MM.1S (cell line): ENCODE data around the gene ZNF438.
"Not testable (repeated sequence)": the region's sequence is repeated elsewhere in the genome, so short reads cannot be mapped to it uniquely, and the experiment has no call there.

Source experiments
- DNase-seq: peaks from one replicate; pipeline ENCODE4 v3.0.0-alpha.2; 2015
- H2AFZ ChIP-seq: fragments of 300-600 bp; sonication (generic); 2 replicates; pipeline ENCODE4 v1.6.0; 2016; ENCODE audit warnings: antibody characterized with exemption, low read length
- H3F3A ChIP-seq: fragments of 300-600 bp; sonication (generic); 2 replicates; pipeline ENCODE4 v1.6.1; 2016; ENCODE audit warnings: mild to moderate bottlenecking, antibody characterized with exemption, low read length, moderate library complexity, mixed read lengths; ENCODE audit not compliant: insufficient read depth
- H3K27ac ChIP-seq: fragments of 300-600 bp; sonication (generic); 2 replicates; pipeline ENCODE4 v1.5.1; 2016; ENCODE audit warnings: mild to moderate bottlenecking, low read length
- H3K27me3 ChIP-seq: fragments of 300-600 bp; sonication (generic); replicated peaks from 2 replicates; pipeline ENCODE4 v1.6.0; 2016; ENCODE audit warnings: low read length; ENCODE audit not compliant: insufficient read depth
- H3K36me3 ChIP-seq: fragments of 300-600 bp; sonication (generic); replicated peaks from 2 replicates; pipeline ENCODE4 v1.6.1; 2016; ENCODE audit warnings: mild to moderate bottlenecking, low read length, mixed read lengths; ENCODE audit not compliant: insufficient read depth
- H3K4me1 ChIP-seq: fragments of 300-600 bp; sonication (generic); 2 replicates; pipeline ENCODE4 v1.6.1; 2016; ENCODE audit warnings: low read length, mixed read lengths
- H3K4me2 ChIP-seq: fragments of 300-600 bp; sonication (generic); 2 replicates; pipeline ENCODE4 v1.6.0; 2016; ENCODE audit warnings: low read depth, low read length
- H3K4me3 ChIP-seq: fragments of 300-600 bp; sonication (generic); 2 replicates; pipeline ENCODE4 v1.5.1; 2016; ENCODE audit warnings: low read length, mixed read lengths
- H3K79me2 ChIP-seq: fragments of 300-600 bp; sonication (generic); 2 replicates; pipeline ENCODE4 v1.6.1; 2016; ENCODE audit warnings: mixed run types, low read length, mixed read lengths
- H3K9ac ChIP-seq: fragments of 300-600 bp; sonication (generic); 2 replicates; pipeline ENCODE4 v1.6.1; 2016; ENCODE audit warnings: low read length, mixed read lengths
- H3K9me2 ChIP-seq: fragments of 300-600 bp; sonication (generic); replicated peaks from 2 replicates; pipeline ENCODE4 v1.6.1; 2016; ENCODE audit warnings: mild to moderate bottlenecking, low read length, mixed read lengths; ENCODE audit not compliant: insufficient read depth
- H3K9me3 ChIP-seq: fragments of 300-600 bp; sonication (generic); replicated peaks from 2 replicates; pipeline ENCODE4 v1.6.1; 2016; ENCODE audit warnings: mild to moderate bottlenecking, low read length, mixed read lengths; ENCODE audit not compliant: insufficient read depth
- H4K20me1 ChIP-seq: fragments of 300-600 bp; sonication (generic); 2 replicates; pipeline ENCODE4 v1.6.1; 2016; ENCODE audit warnings: mild to moderate bottlenecking, low read length, moderate library complexity, mixed read lengths; ENCODE audit not compliant: insufficient read depth
- EZH2 ChIP-seq: fragments of 300-600 bp; sonication (generic); optimal IDR thresholded peaks from 2 replicates; pipeline ENCODE3; 2017; ENCODE audit warnings: low read depth, mild to moderate bottlenecking, antibody characterized with exemption, low read length, mixed read lengths
- EZH2phosphoT487 ChIP-seq: fragments of 300-600 bp; sonication (generic); IDR thresholded peaks from 2 replicates; pipeline ENCODE4 v1.6.1; 2018; ENCODE audit warnings: antibody characterized with exemption, low read length
- TF ChIP-seq, protein P1 (sequence below): fragments of 300-600 bp; sonication (generic); IDR thresholded peaks from 2 replicates; pipeline ENCODE4 v1.5.1; 2016; ENCODE audit warnings: antibody characterized with exemption, low read length, mixed read lengths

ZNF438 gene

DNA sequence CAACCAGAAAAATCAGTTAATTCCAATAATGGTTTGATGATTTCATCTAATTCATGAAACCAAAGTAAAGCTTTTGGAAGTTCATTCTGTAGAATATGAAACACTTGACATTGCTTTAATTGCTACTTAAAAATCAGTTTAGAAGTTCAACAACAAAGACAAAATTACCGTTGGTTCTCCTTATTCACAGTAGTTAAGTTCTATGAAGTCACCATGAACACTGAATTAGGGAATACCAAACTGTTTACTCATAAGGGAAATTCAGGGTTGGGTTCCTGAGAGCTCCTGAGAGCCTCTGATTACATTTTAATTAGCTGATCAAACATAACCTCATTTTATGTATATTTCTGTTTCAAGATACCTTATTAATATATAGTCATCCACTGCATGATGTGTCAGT lies 46.2 kb downstream of the ZNF438 start:
- no peak overlapping the region for H3K27ac ChIP-seq
- no peaks in the 10 kb centered on the region for H3K4me1 ChIP-seq
- TF ChIP-seq, protein P1, sequence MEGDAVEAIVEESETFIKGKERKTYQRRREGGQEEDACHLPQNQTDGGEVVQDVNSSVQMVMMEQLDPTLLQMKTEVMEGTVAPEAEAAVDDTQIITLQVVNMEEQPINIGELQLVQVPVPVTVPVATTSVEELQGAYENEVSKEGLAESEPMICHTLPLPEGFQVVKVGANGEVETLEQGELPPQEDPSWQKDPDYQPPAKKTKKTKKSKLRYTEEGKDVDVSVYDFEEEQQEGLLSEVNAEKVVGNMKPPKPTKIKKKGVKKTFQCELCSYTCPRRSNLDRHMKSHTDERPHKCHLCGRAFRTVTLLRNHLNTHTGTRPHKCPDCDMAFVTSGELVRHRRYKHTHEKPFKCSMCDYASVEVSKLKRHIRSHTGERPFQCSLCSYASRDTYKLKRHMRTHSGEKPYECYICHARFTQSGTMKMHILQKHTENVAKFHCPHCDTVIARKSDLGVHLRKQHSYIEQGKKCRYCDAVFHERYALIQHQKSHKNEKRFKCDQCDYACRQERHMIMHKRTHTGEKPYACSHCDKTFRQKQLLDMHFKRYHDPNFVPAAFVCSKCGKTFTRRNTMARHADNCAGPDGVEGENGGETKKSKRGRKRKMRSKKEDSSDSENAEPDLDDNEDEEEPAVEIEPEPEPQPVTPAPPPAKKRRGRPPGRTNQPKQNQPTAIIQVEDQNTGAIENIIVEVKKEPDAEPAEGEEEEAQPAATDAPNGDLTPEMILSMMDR: no peak
- TF ChIP-seq EZH2 (no peak), EZH2phosphoT487 (no peak)
- no peak overlapping the region for H3K4me3 ChIP-seq
- no peak for DNase-seq
- H3K36me3 ChIP-seq: no peaks in the 10 kb centered on the region
- no peaks in the 10 kb centered on the region for H3K27me3 ChIP-seq
- no peak overlapping the region for H2AFZ ChIP-seq
- H3K4me2 ChIP-seq: no peak overlapping the region
- no peaks in the 10 kb centered on the region for H4K20me1 ChIP-seq
- no peaks in the 10 kb centered on the region for H3K9me3 ChIP-seq
- H3K9ac ChIP-seq: no peak overlapping the region
- no peaks in the 10 kb centered on the region for H3F3A ChIP-seq
- H3K9me2 ChIP-seq: no peaks in the 10 kb centered on the region
- H3K79me2 ChIP-seq: no peaks in the 10 kb centered on the region

DNA sequence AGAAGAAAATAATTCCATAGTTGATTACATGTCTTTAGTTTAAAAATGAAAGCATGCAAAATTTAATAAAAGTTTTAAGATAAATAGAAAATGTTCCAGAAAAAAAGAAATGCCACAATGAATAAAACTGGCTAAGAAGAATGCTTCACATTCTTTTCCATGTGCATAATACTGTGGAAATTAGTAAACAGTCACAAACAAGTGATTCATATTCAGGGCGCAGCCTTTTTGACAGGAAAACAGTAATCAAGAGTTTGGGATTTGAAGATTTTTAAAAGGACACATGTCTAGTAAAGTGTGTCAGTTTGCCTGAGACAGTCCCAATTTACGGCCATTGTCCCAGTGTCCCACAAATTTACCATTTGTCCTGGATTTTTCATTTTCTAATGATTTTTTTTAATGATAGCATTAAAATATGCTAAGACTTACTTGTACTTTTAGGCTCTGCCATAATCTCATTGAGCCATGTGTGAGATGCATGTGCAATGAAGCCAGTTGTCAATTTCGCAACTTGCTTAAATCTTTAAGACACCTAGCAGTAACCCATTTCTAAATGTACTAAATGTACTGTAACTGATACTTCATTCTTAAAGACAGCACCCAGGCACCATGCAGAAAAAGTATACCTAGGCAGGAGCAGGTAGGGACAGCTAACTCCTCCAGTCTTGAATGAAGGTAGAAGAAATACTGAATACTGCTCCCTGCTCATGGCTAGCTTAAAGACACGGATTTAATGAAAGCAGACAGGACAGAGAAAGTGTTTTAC lies 46.9 kb downstream of the ZNF438 start:
- H3K36me3 ChIP-seq: no peaks in the 10 kb centered on the region
- no peaks in the 10 kb centered on the region for H3K9me3 ChIP-seq
- no peaks in the 10 kb centered on the region for H3K4me1 ChIP-seq
- no peak overlapping the region for H3K4me2 ChIP-seq
- TF ChIP-seq, protein P1: no peak
- no peak for TF ChIP-seq EZH2
- no peak for TF ChIP-seq EZH2phosphoT487
- no peak overlapping the region for H3K4me3 ChIP-seq
- H4K20me1 ChIP-seq: no peaks in the 10 kb centered on the region
- H3K79me2 ChIP-seq: no peaks in the 10 kb centered on the region
- DNase-seq: no peak
- H3K27me3 ChIP-seq: no peaks in the 10 kb centered on the region
- no peaks in the 10 kb centered on the region for H3F3A ChIP-seq
- no peak overlapping the region for H3K27ac ChIP-seq
- no peak overlapping the region for H3K9ac ChIP-seq
- H2AFZ ChIP-seq: no peak overlapping the region
- no peaks in the 10 kb centered on the region for H3K9me2 ChIP-seq

DNA sequence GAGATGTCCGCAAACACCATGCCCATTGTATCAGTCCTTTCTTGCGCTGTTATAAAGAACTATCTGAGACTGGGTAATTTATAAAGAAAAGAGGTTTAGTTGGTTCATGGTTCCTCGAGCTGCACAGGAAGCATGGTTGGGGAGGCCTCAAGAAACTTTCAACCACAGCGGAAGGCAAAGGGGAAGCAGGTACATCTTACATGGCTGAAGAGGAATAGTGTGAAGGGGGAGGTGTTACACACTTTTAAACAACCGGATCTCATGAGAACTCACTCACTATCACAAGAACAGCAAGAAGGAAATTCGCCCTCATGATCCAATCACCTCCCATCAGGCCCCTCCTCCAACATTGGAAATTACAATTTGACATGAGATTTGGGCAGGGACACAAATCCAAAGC lies 48.5 kb downstream of the ZNF438 start:
- H3K4me2 ChIP-seq, H3K27ac ChIP-seq: not testable (repeated sequence)

GRCh38 chr10:30980951-30981616 lies 50.6 kb downstream of the ZNF438 start:
- no peak for DNase-seq
- Histone ChIP-seq H3K9me2 (no peaks in the 10 kb centered on the region), H3K4me2 (no peak overlapping the region), H3K27me3 (no peaks in the 10 kb centered on the region), H2AFZ (no peak overlapping the region), H3K27ac (no peak overlapping the region), H3K9me3 (no peaks in the 10 kb centered on the region), H3K79me2 (no peaks in the 10 kb centered on the region), H4K20me1 (no peaks in the 10 kb centered on the region), H3F3A (no peaks in the 10 kb centered on the region), H3K4me1 (no peaks in the 10 kb centered on the region), H3K36me3 (no peaks in the 10 kb centered on the region), H3K4me3 (no peak overlapping the region), H3K9ac (no peak overlapping the region)
- TF ChIP-seq, protein P1: no peak
- no peak for TF ChIP-seq EZH2
- TF ChIP-seq EZH2phosphoT487: no peak

More for the DNA sequence above, 48.5 kb downstream of the ZNF438 start:
- H4K20me1 ChIP-seq, H3K79me2 ChIP-seq, H2AFZ ChIP-seq, DNase-seq, H3K27me3 ChIP-seq, H3K4me1 ChIP-seq, H3K9ac ChIP-seq, H3K9me2 ChIP-seq, H3K4me3 ChIP-seq, H3K9me3 ChIP-seq, H3F3A ChIP-seq, H3K36me3 ChIP-seq: not testable (repeated sequence)
